GM23338 (cell line): Measurements from ENCODE around the gene DENND2C. TPM values are rescaled to one million over a fixed set of nuclear protein-coding genes. Genes with fewer than 3 reads are reported as not detected.

Experiments
- ATAC-seq: fragments of 200-7000 bp; cut with Tn5 transposase; 3 replicates; pipeline ENCODE4 v1.9.1; 2020
- DNase-seq: peaks from one replicate; pipeline ENCODE4 v3.0.0-alpha.2; 2015; ENCODE audit warnings: low spot score
- H2AFZ ChIP-seq: fragments of 200-600 bp; sonication (generic); 2 replicates; pipeline ENCODE4 v1.8.0; 2016; ENCODE audit warnings: antibody characterized with exemption, mild to moderate bottlenecking, moderate library complexity
- H3F3A ChIP-seq: fragments of 200-600 bp; sonication (generic); replicated peaks from 2 replicates; pipeline ENCODE4 v1.8.0; 2017; ENCODE audit warnings: antibody characterized with exemption, mixed run types, low read depth
- H3K27ac ChIP-seq: fragments of 200-600 bp; sonication (generic); 2 replicates; pipeline ENCODE4 v1.6.1; 2016; ENCODE audit warnings: low read depth
- H3K27me3 ChIP-seq: fragments of 200-600 bp; sonication (generic); 2 replicates; pipeline ENCODE4 v1.8.0; 2016; ENCODE audit warnings: mild to moderate bottlenecking, mixed run types, moderate library complexity; ENCODE audit not compliant: insufficient read depth
- H3K36me3 ChIP-seq: fragments of 200-600 bp; sonication (generic); 2 replicates; pipeline ENCODE4 v1.8.0; 2016; ENCODE audit warnings: mild to moderate bottlenecking; ENCODE audit not compliant: insufficient read depth
- H3K4me1 ChIP-seq: fragments of 200-600 bp; sonication (generic); 2 replicates; pipeline ENCODE4 v1.8.0; 2016; ENCODE audit warnings: mild to moderate bottlenecking, moderate library complexity; ENCODE audit not compliant: insufficient read depth
- H3K4me2 ChIP-seq: fragments of 200-600 bp; sonication (generic); 2 replicates; pipeline ENCODE4 v1.7.1; 2017; ENCODE audit warnings: mixed run types
- H3K4me3 ChIP-seq: fragments of 200-600 bp; sonication (generic); 2 replicates; pipeline ENCODE4 v1.6.1; 2016; ENCODE audit warnings: mixed run types
- H3K79me2 ChIP-seq: fragments of 200-600 bp; sonication (generic); replicated peaks from 2 replicates; pipeline ENCODE4 v1.8.0; 2017; ENCODE audit warnings: mild to moderate bottlenecking; ENCODE audit not compliant: insufficient read depth
- H3K9me2 ChIP-seq: fragments of 200-600 bp; sonication (generic); 2 replicates; pipeline ENCODE4 v1.8.0; 2017; ENCODE audit not compliant: insufficient read depth
- H4K20me1 ChIP-seq: fragments of 200-600 bp; sonication (generic); replicated peaks from 2 replicates; pipeline ENCODE4 v1.8.0; 2017; ENCODE audit warnings: mild to moderate bottlenecking; ENCODE audit not compliant: insufficient read depth
- H3K27ac Mint-ChIP-seq: 2 replicates; pipeline ENCODE4 v1.8.0; 2020; ENCODE audit warnings: inconsistent platforms, mild to moderate bottlenecking, moderate library complexity, mixed read lengths
- H3K27me3 Mint-ChIP-seq: 3 replicates; pipeline ENCODE4 v1.8.0; 2022; ENCODE audit warnings: low read depth, mild to moderate bottlenecking, moderate library complexity, mixed read lengths, inconsistent platforms; ENCODE audit not compliant: insufficient read depth, poor library complexity
- H3K36me3 Mint-ChIP-seq: 3 replicates; pipeline ENCODE4 v1.8.0; 2021; ENCODE audit warnings: low read depth, mild to moderate bottlenecking, inconsistent platforms, moderate library complexity, mixed read lengths
- H3K4me1 Mint-ChIP-seq: 3 replicates; pipeline ENCODE4 v1.8.0; 2020; ENCODE audit warnings: mild to moderate bottlenecking, inconsistent platforms, mixed read lengths
- H3K4me3 Mint-ChIP-seq: 3 replicates; pipeline ENCODE4 v1.8.0; 2021; ENCODE audit warnings: moderate library complexity, mild to moderate bottlenecking, inconsistent platforms, mixed read lengths
- H3K9me3 Mint-ChIP-seq: 3 replicates; pipeline ENCODE4 v1.8.0; 2020; ENCODE audit warnings: moderate library complexity, mild to moderate bottlenecking, inconsistent platforms, mixed read lengths
- CREB1 ChIP-seq: fragments of 250-450 bp; sonication (Bioruptor Pico); IDR thresholded peaks from 2 replicates; pipeline ENCODE4 v1.5.0; 2020; ENCODE audit warnings: low read depth, mild to moderate bottlenecking, moderate library complexity
- CTCF ChIP-seq, 2 experiments: fragments of 200-600 bp in 1 of 2; sonication (generic) in 1 of 2; conservative IDR thresholded peaks; 2 replicates each; pipeline versions ENCODE4 v1.5.1 to v1.6.1; 2016 to 2017; ENCODE audit warnings: antibody characterized with exemption in 2 of 2, low read depth in 2 of 2, mild to moderate bottlenecking in 2 of 2, moderate library complexity in 1 of 2
- EZH2 ChIP-seq: fragments of 200-600 bp; sonication (generic); IDR thresholded peaks from one replicate; pipeline ENCODE4 v1.8.0; 2017; ENCODE audit warnings: antibody characterized with exemption, mild to moderate bottlenecking, low read depth; ENCODE audit not compliant: unreplicated experiment
- EZH2phosphoT487 ChIP-seq: fragments of 200-600 bp; sonication (generic); IDR thresholded peaks from one replicate; pipeline ENCODE4 v1.8.1; 2018; ENCODE audit warnings: antibody characterized with exemption; ENCODE audit not compliant: unreplicated experiment
- JUNB ChIP-seq: IDR thresholded peaks from one replicate; pipeline ENCODE4 v1.6.1; 2016; ENCODE audit warnings: antibody characterized with exemption; ENCODE audit not compliant: unreplicated experiment
- NANOG ChIP-seq: IDR thresholded peaks from 2 replicates; pipeline ENCODE4 v1.6.1; 2016; ENCODE audit warnings: antibody characterized with exemption, borderline replicate concordance
- POLR2AphosphoS5 ChIP-seq: IDR thresholded peaks from 2 replicates; pipeline ENCODE4 v1.6.1; 2016; ENCODE audit warnings: antibody characterized with exemption, low read depth
- REST ChIP-seq: IDR thresholded peaks from one replicate; pipeline ENCODE4 v1.6.1; 2018; ENCODE audit warnings: antibody characterized with exemption; ENCODE audit not compliant: unreplicated experiment
- STAT1 ChIP-seq: IDR thresholded peaks from one replicate; pipeline ENCODE4 v1.6.1; 2016; ENCODE audit warnings: antibody characterized with exemption; ENCODE audit not compliant: unreplicated experiment
- ZNF114 ChIP-seq: fragments of 250-450 bp; sonication (Bioruptor Pico); IDR thresholded peaks from 2 replicates; pipeline ENCODE4 v1.5.0; 2020; ENCODE audit warnings: mild to moderate bottlenecking, moderate library complexity
- ZNF331 ChIP-seq: fragments of 250-450 bp; sonication (Bioruptor Pico); IDR thresholded peaks from 2 replicates; pipeline ENCODE4 v1.5.0; 2020; ENCODE audit warnings: low read depth, mild to moderate bottlenecking, moderate library complexity
- ZNF462 ChIP-seq: fragments of 250-450 bp; sonication (Bioruptor Pico); IDR thresholded peaks from 2 replicates; pipeline ENCODE4 v1.5.0; 2020; ENCODE audit warnings: mild to moderate bottlenecking, moderate library complexity
- polyA plus RNA-seq: library from polyadenylated mRNA; unstranded; fragments of >200 nt; fragmentation: Nextera tagmentation; extraction: Ambion mirVana; gene quantifications from 2 replicates; pipeline ENCODE4 v1.2.1, GENCODE V29; 2016
- total RNA-seq: library from RNA; depleted of rRNA; stranded (reverse); fragments of >200 nt; shearing (Covaris generic); gene quantifications from 2 replicates; pipeline ENCODE4 v1.2.3, GENCODE V29; 2014
- TF ChIP-seq, protein P1 (sequence below): IDR thresholded peaks from 2 replicates; pipeline ENCODE4 v1.6.1; 2016; ENCODE audit warnings: antibody characterized with exemption

The DENND2C gene
- total and polyA plus RNA-seq, 2 experiments from 2014 or later = 4.1 to 7.0 TPM

GRCh38 chr1:114574365-114574764 is 95.5 kb downstream of the DENND2C start:
- peaks cover 46% of the 10 kb centered on the region for H3K36me3 ChIP-seq
- no peak overlapping the region for H3K4me2 ChIP-seq

More at GRCh38 chr1:114574365-114574764, 95.5 kb downstream of the DENND2C start:
- Histone ChIP-seq H3K79me2 (peaks cover 21% of the 10 kb centered on the region), H3K27ac (no peak overlapping the region), H3K9me2 (no peaks in the 10 kb centered on the region), H3K4me1 (no peaks in the 10 kb centered on the region), H2AFZ (no peak overlapping the region), H3F3A (no peaks in the 10 kb centered on the region), H4K20me1 (peaks cover 5% of the 10 kb centered on the region; the same call in 1 of the 2 replicates), H3K4me3 (no peak overlapping the region), H3K27me3 (no peaks in the 10 kb centered on the region)
- Mint-ChIP-seq H3K9me3 (no peaks in the 10 kb centered on the region), H3K36me3 (peaks cover 77% of the 10 kb centered on the region), H3K4me3 (no peak overlapping the region), H3K4me1 (no peaks in the 10 kb centered on the region), H3K27me3 (no peaks in the 10 kb centered on the region), H3K27ac (no peak overlapping the region)
- DNase-seq (no peak), ATAC-seq (no peak)
- no peak for TF ChIP-seq REST
- TF ChIP-seq NANOG = no peak
- no peak for TF ChIP-seq STAT1
- no peak for TF ChIP-seq ZNF462 (CRISPR knock-in tag)
- no peak for TF ChIP-seq EZH2phosphoT487
- no peak for TF ChIP-seq ZNF114
- TF ChIP-seq JUNB = no peak
- TF ChIP-seq, protein P1, sequence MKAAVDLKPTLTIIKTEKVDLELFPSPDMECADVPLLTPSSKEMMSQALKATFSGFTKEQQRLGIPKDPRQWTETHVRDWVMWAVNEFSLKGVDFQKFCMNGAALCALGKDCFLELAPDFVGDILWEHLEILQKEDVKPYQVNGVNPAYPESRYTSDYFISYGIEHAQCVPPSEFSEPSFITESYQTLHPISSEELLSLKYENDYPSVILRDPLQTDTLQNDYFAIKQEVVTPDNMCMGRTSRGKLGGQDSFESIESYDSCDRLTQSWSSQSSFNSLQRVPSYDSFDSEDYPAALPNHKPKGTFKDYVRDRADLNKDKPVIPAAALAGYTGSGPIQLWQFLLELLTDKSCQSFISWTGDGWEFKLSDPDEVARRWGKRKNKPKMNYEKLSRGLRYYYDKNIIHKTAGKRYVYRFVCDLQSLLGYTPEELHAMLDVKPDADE = no peak
- no peak for TF ChIP-seq POLR2AphosphoS5
- no peak for TF ChIP-seq CREB1 (CRISPR knock-in tag)
- TF ChIP-seq EZH2 = no peak
- TF ChIP-seq ZNF331 = no peak
- no peak for TF ChIP-seq CTCF (conservative IDR thresholded peaks at IDR 0.05; ENCODE audit: low read depth in 2 of 2)
